GM18505 (cell line): ENCODE data around the gene PDPN.

Experiments
- ATAC-seq: cut with Tn5 transposase; IDR thresholded peaks from one replicate; pipeline ENCODE4 v1.9.1; 2021; ENCODE audit not compliant: unreplicated experiment
- POLR2A ChIP-seq: IDR thresholded peaks from 4 replicates; pipeline ENCODE4 v1.6.1; 2011; ENCODE audit warnings: borderline replicate concordance; ENCODE audit not compliant: insufficient read depth, insufficient read length; ENCODE audit errors: extremely low read depth

Gene PDPN

DNA sequence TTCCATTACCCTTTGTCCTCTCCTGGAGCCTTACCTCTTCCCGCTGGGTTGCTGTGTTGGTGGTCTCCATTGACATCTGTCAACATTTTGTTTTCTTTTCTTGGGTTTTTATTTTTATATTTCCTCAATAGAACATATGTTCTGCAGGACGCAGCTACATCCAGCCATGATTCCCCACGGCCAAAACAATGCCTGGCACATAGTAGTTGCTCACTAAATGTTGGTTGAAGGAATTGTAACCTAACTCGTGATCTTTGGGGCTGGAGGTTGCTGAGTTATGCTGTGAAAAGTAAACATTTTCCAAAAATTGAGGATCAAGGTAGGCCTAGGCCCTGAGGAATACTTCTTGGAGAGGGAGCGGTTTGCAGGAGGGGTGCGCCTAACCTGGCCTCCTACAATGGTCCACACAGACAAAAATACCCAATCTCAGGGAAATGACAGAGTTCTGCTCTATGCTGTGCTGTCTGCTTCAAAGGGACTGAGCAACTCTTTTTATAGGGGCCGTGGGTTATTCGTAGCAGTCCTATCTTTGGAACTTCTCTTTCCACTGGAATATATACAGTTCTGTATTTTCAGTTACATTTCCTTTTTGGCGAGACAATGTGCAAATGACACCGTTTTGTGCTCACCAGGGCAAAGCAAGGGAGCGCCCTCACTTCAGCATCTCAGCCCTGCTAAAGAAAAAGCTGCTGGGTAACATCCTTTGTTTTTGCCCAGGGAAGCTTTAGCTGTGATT is 1.4 kb downstream of the PDPN start:
- no peak for TF ChIP-seq POLR2A
- no peak for ATAC-seq

DNA sequence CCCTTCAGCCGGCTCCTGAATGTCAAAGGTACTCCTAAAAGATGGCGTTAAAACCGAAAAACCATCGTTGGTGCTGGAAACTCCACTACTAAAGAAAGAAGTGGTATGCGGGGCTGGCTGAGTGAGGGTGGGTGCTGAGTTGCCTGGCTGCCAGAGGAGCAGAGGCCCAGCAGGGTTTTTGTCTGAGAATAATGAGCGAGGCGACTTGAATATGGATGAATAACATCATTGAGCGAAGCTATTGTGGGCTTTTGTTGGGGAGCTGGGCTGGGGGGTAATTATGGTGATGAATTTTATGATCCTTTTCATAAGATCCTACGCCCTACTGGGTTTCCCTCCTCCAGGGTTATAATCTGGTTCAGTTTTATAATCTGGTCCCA is 2.0 kb downstream of the PDPN start:
- TF ChIP-seq POLR2A = no peak
- no peak for ATAC-seq

DNA sequence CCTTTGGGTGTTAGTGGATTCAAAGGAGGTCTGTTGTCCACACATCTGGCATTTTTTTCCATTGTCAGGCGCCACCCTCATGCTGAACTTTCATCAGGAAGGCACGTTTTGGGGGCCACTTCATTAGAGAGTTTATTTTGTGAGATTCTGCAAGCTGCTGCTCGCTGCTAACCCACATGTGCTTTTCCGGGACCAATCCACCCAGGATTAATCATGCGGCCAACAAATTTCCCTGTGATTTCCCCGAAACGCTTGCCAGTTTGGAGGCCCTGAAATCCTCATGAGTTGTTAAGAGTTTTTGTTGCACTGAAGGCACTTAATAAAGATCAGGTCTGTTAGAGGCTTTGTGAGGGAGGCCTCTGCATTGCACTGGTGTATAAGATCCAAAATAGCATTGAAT is 2.4 kb downstream of the PDPN start:
- no peak for TF ChIP-seq POLR2A
- ATAC-seq = no peak

DNA sequence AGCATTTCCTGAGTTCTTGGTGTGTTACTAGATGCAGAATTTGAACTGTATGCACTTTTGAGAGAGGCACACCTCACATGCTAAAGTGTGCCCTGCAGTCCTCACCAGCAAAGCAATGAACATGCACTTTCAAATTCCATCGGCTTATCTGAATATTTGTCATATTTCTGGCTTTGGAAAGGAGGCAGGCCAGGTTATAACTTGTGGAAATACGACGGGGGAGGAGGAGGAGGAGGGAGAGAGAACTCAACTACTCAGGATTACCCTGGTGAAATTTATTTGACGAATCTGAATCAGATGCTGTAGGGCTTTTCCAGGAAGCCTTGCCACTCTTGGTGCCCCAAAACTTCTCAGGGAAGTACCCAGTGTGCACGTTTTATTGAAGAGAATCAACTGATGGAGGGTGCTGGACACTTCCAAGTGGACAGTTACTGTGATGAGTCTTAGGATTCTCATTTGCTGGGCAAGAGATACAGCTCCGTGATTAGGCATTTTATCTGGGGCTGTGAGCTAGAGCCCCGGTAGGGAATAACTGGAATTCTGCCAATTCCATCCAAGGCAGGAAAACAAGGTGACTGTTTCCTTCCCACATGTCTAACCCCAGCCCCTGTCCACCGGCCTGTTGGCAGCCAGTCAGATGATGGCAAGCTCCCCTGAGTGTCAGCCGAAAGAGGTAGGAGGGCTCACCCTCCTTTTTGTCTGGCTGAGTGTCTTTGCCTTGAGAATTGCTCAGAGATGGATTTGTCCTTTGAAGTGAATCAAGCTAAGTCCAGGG is 3.8 kb downstream of the PDPN start:
- no peak for TF ChIP-seq POLR2A
- ATAC-seq = no peak

DNA sequence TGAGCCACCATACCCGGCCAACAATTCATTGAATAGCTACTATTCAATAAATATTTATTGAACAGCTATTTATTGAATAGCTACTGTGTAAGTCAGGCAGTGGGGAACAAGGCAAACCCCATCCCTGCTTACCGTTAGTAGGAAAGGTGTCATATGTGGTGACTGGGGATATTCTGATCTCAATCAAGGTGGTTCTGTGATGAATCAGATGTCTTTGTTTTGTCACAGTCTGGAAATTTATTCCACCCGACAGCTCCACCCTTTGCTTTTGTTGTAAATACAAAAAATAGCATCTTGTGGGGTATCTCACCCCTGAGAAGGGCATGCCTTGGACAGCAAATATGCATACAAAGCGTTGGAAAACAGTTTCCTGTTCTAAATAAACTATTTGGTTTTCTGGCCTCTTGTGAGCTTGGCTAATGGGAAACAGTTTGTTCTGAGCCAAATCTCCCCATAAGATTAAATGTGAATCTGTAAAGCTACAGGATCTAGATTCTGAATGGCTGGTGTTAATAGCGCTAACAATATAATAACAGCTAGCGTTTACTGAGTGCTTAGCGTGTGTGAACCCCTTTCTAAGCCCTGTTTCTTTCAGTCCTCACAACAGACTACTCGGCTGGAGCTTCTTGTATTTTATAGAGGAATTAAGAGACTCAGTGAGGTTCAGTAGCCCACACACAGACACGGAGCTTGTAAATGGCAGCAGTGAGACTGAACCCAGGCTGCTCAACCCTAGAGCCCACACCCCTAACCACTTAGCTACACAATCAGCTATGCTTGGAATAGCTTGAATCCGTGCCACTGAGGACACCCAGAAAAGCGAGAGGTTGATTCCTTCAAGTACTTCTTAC is 5.5 kb downstream of the PDPN start:
- no peak for ATAC-seq
- TF ChIP-seq POLR2A = no peak

DNA sequence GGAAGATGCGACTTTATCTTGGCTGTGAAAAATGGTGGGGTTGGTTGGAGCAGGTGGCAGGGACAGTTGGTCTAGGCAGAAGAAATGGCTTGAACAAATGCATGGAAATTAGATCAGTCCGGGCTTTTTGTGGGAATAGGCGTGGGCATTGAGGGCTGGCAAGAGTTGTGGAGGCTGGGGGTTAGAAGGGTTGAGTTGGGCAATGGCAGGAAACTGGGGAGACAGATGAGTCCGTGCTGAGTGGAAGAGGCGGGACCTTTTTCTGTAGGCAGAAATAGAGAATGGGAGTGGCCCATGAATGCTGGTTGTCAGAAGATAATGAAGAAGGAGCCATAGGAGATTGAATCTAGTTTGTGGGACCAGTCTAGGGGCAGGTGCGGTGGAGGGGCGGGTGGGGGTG is 6.9 kb downstream of the PDPN start:
- no peak for TF ChIP-seq POLR2A
- no peak for ATAC-seq

DNA sequence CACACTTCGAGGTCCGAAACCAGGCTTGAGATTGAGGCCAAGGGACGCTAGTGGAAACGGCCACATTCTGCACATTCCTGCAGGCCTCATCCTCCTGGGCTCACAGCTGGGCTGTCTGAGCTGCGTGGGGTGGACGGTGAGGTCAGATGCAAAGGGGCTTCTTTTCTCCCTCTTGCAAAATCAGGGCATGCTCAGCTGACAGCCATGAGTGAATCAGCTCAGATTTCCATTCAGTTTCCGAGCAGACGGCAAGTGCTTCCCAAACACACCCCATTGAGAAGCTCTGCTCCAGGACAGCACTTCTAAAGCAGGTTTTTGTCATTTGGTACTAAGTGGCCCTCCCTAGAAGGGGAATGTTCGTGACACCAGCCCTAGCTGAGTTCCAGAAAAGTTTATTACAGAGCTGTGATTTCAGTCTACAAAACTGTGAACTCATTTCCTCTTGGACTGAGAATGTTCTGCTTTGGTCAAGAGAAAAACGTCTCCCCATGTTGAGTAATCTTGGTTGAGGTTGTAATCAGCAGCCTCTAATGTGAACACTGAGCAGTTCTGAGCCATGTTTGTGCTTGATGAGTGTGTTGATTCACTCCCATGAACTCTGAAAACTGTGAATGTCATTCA is 10.0 kb downstream of the PDPN start:
- no peak for ATAC-seq
- no peak for TF ChIP-seq POLR2A

DNA sequence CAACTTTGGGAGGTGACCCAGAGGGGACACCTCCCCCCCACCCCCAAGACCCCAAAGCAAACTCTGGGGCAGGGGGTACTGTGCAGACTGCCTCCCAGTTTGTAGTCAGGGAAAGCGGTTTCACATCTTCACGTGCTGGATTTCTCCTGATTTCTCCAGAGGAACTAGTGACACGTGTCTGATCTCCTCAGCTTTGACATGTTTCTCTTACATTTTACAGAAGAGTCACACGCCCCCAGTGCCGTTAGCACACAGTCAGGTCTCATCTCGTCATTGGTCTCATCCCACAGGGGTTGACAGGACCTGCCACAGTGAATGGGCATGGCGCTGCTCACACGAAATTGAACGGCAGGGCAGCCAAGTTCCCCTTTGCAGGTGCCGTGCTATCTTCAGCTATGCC is 11.8 kb downstream of the PDPN start:
- TF ChIP-seq POLR2A = no peak
- ATAC-seq = no peak

DNA sequence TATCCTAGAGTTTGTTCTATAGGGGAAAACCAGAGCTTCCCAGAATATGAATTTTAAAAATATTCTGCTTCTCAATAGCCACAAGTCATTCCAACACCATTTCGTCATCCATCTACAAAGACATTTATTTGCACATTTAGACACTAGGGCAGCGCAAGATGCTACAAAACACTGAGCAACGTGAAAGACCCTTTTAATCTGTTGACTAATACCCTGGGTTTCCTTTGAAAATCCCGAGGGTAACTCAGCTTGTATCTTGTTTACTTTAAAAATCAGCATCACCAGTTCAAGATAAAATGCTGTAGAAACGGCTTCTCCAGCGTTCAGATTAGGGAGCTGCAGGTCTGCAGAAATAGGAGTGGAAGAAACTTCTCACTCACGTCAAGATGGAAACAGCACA is 13.5 kb downstream of the PDPN start:
- TF ChIP-seq POLR2A = no peak
- ATAC-seq = no peak

DNA sequence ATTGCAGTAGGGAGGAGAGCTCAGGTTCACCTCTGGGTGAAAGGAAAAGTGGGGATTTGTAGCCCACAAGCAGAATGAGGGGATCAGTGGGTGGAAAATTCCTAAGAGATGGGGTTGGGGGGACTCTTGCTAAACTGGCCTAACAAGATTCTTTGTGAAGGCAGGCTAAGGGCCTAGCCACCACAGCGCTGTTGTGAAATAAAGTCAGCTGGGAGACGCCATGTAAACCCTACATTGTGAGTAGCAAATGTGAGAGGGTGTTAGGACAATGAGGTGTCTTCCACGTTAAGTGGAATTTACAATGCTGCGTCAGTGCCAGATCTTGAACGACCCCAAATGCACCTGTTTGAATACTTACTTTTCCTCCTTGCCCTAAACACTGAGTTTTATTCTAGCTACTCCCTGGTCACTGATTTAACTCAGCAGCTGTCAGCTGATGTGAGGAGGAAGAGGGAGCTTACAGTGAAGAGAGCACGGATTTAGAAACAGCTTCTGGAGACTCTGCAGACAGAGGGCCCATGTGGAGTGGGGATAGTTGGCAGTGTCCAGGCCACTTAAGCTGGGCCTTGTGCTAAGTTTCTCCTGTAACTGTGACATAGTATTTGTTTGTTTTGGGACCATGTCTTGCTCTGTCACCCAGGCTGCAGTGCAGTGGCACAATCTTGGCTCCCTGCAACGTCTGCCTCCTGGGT is 17.3 kb downstream of the PDPN start:
- ATAC-seq = no peak
- no peak for TF ChIP-seq POLR2A

DNA sequence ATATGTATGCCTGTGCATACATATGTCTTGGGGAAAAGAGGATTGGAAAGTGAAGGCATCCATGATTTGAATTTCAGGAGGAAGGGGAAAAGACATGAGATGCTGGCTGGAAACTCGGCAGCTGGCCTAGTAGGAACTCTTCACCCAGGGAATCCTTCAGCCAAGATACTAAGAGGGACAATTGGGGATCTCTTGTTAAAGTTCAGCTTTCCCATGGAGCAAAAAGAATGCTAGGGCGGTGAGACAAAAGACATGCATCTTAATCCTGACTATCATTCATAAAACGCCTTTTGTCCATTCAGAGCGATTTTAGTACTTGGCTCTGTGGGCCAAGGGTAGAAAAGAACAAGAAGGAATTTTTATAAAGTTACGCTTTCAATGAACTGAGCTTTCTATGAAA is 20.5 kb downstream of the PDPN start:
- TF ChIP-seq POLR2A = no peak
- ATAC-seq = no peak

DNA sequence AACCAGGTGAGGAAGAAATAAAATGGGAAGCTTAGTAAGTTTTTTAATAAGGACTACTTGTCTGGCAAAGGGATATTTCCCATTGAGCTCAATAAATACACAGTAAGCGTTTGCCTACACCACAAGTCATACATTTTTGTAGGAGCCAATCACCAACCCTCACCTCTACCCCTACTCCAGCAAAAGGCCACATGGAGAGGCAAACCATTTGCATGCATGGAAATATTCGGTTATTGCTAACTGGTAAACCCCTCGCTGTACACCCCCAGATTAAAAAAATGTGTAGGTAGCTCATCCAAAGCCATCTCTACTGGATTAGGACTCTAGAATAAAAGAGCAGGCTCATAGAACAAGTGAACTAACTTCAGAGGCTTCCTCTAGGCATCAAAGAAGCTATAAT is 21.1 kb downstream of the PDPN start:
- no peak for ATAC-seq
- no peak for TF ChIP-seq POLR2A

DNA sequence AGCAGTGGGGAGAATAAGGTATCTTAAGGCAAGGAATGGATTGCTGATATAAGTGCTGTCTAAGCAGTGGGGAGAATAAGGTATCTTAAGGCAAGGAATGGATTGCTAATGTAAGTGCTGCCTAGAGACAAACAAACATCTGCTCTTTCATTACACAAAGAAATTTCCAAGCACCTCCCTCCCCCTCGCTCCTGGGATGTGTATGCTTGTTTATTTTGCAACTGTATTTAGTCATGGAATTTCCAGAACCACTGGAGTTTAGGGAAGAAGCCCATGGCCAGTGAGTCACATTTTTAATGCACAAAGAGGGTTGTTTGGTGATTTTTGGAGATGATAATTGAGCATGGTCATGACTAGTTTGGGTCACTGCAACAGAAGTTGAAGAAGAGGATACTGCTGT is 21.5 kb downstream of the PDPN start:
- no peak for ATAC-seq

DNA sequence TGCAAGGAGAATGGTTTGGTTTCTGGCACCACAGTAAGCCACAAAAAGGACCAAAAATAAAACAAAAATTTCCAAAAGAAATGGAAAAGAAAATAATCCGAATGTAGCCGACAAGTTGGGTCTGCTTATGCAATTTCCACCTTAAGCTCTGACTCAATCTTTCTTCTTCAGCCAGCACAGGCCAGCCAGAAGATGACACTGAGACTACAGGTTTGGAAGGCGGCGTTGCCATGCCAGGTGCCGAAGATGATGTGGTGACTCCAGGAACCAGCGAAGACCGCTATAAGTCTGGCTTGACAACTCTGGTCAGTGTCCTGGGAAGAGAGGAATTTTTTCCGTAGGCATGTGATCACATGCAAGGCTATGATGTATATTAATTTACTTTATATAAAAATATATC is 23.4 kb downstream of the PDPN start:
- no peak for ATAC-seq
- TF ChIP-seq POLR2A = no peak

More for the DNA sequence above, 21.5 kb downstream of the PDPN start:
- no peak for TF ChIP-seq POLR2A

DNA sequence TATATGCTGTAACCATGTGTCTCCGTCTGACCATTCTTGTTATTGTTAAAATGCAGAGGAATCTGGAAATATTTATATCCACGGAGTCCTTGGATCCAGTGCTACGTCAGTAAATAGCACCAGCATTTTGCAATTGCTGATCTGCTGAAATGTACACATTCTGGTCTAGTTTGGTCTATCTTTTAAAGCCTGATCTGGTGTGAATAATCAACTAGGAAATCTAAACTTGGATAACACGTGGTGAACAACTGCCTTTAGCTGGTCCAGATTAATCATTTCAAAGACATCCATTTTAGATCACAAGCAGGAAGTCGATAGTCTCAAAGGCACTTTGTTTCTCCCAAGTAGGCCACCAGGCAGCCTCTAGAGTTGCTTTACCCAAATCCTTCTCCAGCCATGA is 32.6 kb downstream of the PDPN start:
- ATAC-seq = no peak
- no peak for TF ChIP-seq POLR2A
